ENCODE results near the gene SORT1.

DNA sequence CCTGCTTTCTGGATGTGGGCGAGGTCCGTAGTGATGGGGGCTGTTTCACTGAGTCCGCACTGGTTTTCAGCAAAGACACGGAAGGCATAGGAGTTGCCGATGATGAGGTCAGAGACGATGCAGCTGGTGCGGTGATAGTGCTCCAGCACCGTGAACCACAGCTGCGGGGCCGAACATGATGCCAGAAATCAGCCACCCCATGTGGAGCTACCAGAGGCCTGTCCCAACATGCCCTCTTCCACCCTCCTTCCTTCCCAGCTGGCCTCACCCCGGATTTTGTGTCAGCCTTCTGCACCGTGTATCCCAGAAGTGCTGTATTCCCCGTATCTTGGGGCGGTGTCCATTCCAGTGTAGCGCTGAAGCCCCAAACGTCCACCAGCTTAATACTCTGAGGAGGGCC lies 100.9 kb downstream of the SORT1 start:
- TF ChIP-seq, protein P1, sequence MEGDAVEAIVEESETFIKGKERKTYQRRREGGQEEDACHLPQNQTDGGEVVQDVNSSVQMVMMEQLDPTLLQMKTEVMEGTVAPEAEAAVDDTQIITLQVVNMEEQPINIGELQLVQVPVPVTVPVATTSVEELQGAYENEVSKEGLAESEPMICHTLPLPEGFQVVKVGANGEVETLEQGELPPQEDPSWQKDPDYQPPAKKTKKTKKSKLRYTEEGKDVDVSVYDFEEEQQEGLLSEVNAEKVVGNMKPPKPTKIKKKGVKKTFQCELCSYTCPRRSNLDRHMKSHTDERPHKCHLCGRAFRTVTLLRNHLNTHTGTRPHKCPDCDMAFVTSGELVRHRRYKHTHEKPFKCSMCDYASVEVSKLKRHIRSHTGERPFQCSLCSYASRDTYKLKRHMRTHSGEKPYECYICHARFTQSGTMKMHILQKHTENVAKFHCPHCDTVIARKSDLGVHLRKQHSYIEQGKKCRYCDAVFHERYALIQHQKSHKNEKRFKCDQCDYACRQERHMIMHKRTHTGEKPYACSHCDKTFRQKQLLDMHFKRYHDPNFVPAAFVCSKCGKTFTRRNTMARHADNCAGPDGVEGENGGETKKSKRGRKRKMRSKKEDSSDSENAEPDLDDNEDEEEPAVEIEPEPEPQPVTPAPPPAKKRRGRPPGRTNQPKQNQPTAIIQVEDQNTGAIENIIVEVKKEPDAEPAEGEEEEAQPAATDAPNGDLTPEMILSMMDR (IDR thresholded peaks at IDR 0.05; ENCODE audit: low read depth, low read length, missing input control) = no peak
- TF ChIP-seq TAF1 (conservative IDR thresholded peaks at IDR 0.05) (no peak), JUND (IDR thresholded peaks at IDR 0.05) (no peak), SP1 (IDR thresholded peaks at IDR 0.05) (no peak), YY1 (IDR thresholded peaks at IDR 0.05) (no peak), RAD21 (IDR thresholded peaks at IDR 0.05) (no peak), HNF4G (IDR thresholded peaks at IDR 0.05) (no peak), FOXA1 (IDR thresholded peaks at IDR 0.05) (no peak), GABPA (IDR thresholded peaks at IDR 0.05 in 1 of 2, conservative IDR thresholded peaks at IDR 0.05 in 1 of 2) (no peak), EGR1 (IDR thresholded peaks at IDR 0.05; ENCODE audit: low read depth in 2 of 2) (no peak)
- TF ChIP-seq, protein P2, sequence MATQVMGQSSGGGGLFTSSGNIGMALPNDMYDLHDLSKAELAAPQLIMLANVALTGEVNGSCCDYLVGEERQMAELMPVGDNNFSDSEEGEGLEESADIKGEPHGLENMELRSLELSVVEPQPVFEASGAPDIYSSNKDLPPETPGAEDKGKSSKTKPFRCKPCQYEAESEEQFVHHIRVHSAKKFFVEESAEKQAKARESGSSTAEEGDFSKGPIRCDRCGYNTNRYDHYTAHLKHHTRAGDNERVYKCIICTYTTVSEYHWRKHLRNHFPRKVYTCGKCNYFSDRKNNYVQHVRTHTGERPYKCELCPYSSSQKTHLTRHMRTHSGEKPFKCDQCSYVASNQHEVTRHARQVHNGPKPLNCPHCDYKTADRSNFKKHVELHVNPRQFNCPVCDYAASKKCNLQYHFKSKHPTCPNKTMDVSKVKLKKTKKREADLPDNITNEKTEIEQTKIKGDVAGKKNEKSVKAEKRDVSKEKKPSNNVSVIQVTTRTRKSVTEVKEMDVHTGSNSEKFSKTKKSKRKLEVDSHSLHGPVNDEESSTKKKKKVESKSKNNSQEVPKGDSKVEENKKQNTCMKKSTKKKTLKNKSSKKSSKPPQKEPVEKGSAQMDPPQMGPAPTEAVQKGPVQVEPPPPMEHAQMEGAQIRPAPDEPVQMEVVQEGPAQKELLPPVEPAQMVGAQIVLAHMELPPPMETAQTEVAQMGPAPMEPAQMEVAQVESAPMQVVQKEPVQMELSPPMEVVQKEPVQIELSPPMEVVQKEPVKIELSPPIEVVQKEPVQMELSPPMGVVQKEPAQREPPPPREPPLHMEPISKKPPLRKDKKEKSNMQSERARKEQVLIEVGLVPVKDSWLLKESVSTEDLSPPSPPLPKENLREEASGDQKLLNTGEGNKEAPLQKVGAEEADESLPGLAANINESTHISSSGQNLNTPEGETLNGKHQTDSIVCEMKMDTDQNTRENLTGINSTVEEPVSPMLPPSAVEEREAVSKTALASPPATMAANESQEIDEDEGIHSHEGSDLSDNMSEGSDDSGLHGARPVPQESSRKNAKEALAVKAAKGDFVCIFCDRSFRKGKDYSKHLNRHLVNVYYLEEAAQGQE (IDR thresholded peaks at IDR 0.05) = no peak
- TF ChIP-seq, protein P3, sequence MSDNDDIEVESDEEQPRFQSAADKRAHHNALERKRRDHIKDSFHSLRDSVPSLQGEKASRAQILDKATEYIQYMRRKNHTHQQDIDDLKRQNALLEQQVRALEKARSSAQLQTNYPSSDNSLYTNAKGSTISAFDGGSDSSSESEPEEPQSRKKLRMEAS (IDR thresholded peaks at IDR 0.05) = no peak
- TF ChIP-seq, protein P4, sequence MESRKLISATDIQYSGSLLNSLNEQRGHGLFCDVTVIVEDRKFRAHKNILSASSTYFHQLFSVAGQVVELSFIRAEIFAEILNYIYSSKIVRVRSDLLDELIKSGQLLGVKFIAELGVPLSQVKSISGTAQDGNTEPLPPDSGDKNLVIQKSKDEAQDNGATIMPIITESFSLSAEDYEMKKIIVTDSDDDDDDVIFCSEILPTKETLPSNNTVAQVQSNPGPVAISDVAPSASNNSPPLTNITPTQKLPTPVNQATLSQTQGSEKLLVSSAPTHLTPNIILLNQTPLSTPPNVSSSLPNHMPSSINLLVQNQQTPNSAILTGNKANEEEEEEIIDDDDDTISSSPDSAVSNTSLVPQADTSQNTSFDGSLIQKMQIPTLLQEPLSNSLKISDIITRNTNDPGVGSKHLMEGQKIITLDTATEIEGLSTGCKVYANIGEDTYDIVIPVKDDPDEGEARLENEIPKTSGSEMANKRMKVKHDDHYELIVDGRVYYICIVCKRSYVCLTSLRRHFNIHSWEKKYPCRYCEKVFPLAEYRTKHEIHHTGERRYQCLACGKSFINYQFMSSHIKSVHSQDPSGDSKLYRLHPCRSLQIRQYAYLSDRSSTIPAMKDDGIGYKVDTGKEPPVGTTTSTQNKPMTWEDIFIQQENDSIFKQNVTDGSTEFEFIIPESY (IDR thresholded peaks at IDR 0.05) = no peak
- TF ChIP-seq, protein P5, sequence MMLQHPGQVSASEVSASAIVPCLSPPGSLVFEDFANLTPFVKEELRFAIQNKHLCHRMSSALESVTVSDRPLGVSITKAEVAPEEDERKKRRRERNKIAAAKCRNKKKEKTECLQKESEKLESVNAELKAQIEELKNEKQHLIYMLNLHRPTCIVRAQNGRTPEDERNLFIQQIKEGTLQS (IDR thresholded peaks at IDR 0.05) = no peak

Data from liver (tissue), 3 donors.